RWPE1 (cell line): ENCODE data around the gene TIMP2.

Experiments
- CTCF ChIA-PET: fragments of 350-600 bp; sonication (Branson Sonifier 250); formaldehyde crosslinking; extraction: SDS; loops from one replicate; lab custom pipeline; 2021; lab: Yijun Ruan, JAX
- POLR2A ChIA-PET: fragments of 400-600 bp; formaldehyde crosslinking; extraction: SDS; loops from one replicate; lab custom pipeline; 2020; ENCODE audit warnings: antibody characterized with exemption; ENCODE audit not compliant: low non-redundant PET; lab: Yijun Ruan, JAX
- DNase-seq: peaks from one replicate; pipeline ENCODE4 v3.0.0; 2012; ENCODE audit warnings: low spot score
- H3K27ac ChIP-seq: fragments of 450-650 bp; 2 replicates; pipeline ENCODE4 v1.5.1; 2017
- TF ChIP-seq, protein P1 (sequence below): fragments of 450-650 bp; conservative IDR thresholded peaks from 2 replicates; pipeline ENCODE4 v1.5.1; 2017; ENCODE audit warnings: low read depth, mild to moderate bottlenecking

Gene TIMP2

DNA sequence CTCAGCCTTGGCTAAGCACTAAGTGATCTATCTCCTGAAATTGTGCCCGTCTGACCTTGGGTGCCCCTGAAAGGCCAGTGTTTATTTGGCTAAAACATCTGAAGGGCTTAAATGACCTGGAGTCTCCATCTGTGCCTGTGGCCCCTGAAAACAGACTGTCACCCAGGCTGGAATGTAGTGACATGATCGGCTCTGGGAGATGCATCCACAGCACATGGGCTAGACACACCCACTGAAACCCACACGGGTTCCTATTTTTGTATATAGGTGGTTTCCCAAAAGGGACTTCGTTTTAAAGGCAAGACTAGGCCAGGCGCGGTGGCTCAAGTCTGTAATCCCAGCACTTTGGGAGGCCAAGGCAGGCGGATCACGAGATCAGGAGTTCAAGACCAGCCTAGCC lies 35.7 kb downstream of the TIMP2 start:
- no peak for DNase-seq
- peak overlapping the region; percentile 45 for H3K27ac ChIP-seq
- TF ChIP-seq, protein P1, sequence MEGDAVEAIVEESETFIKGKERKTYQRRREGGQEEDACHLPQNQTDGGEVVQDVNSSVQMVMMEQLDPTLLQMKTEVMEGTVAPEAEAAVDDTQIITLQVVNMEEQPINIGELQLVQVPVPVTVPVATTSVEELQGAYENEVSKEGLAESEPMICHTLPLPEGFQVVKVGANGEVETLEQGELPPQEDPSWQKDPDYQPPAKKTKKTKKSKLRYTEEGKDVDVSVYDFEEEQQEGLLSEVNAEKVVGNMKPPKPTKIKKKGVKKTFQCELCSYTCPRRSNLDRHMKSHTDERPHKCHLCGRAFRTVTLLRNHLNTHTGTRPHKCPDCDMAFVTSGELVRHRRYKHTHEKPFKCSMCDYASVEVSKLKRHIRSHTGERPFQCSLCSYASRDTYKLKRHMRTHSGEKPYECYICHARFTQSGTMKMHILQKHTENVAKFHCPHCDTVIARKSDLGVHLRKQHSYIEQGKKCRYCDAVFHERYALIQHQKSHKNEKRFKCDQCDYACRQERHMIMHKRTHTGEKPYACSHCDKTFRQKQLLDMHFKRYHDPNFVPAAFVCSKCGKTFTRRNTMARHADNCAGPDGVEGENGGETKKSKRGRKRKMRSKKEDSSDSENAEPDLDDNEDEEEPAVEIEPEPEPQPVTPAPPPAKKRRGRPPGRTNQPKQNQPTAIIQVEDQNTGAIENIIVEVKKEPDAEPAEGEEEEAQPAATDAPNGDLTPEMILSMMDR: no peak
- ChIA-PET POLR2A (no interaction called here), CTCF (no interaction called here)

DNA sequence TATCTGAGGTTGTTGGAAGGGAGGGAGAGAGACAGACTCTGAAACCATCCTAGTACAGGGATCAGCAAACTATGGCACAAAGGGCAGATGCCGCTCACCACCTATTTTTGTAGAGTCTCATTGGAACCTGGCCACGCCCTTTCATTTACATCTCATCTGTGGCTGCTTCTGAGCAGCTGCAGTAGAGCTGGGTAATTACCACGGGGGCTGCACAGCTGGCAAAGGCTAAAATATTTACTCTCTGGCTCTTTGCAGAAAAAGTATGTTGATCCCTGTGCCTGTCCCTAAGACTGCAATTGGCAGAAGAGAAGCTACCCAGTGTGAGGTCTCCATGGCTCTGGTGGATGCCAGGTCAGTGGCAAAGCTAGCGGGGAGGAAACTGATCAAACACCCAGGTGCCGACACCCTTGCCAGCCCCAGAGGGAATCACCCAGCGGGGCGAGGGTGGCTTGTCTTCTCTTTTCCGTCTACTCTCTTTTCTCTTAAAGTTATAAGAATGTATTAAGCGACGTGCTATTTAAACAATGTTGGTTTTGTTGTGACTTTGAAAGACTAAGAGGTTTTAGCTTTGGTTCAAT lies 36.2 kb downstream of the TIMP2 start:
- POLR2A ChIA-PET: interaction anchor here (0.6 kb wide), 1 partner anchor 37 kb away, joined by 13 read pairs; no protein-coding TSS in a partner anchor
- CTCF ChIA-PET: no interaction called here
- DNase-seq: no peak
- TF ChIP-seq, protein P1: no peak
- peak overlapping the region; percentile 45 for H3K27ac ChIP-seq

DNA sequence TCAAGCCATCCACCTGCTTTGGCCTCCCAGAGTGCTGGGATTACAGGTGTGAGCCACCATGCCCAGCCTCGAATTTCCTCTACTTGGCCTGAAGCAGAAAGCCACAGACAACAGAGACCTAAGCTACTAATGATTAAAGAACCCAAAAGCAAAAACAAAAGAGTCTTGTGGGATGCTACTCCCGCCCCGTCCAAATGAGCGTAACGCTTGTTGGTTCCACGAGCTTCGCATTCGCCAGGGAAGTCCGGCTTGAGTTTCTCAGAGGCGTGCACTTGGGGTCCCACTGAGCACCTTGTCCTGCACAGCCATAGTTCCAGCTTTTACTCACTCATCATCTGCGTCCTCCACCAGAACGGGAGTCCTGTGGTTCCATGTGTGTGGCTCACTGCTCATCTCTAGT lies 38.2 kb downstream of the TIMP2 start:
- H3K27ac ChIP-seq: peak overlapping the region; percentile 100
- TF ChIP-seq, protein P1: no peak
- ChIA-PET POLR2A (interaction anchor here (0.6 kb wide), 1 partner anchor 45 kb away, joined by 3 read pairs; no protein-coding TSS in a partner anchor), CTCF (no interaction called here)
- DNase-seq: no peak

DNA sequence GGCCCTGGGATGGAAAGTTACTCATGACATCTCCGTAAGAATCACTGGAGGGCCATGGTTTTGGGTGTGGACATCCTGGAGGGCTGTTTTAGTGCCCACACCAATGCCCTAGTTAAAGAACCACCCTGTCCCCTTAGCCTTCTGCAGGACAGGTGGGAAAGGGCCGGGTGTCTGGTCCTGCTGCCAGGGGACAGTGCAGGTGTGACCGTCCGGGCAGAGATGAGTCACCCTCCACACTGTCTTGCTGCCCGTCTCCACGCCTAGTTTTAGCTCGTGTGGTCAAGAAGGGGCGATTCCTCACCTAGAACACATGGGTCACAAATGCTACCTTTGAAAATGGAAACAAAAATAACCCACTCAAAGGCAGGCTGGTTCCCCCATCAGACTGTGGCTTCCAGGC lies 39.2 kb downstream of the TIMP2 start:
- peak overlapping the region; percentile 100 for H3K27ac ChIP-seq
- no peak for DNase-seq
- CTCF ChIA-PET: no interaction called here
- TF ChIP-seq, protein P1: no peak
- POLR2A ChIA-PET: no interaction called here

DNA sequence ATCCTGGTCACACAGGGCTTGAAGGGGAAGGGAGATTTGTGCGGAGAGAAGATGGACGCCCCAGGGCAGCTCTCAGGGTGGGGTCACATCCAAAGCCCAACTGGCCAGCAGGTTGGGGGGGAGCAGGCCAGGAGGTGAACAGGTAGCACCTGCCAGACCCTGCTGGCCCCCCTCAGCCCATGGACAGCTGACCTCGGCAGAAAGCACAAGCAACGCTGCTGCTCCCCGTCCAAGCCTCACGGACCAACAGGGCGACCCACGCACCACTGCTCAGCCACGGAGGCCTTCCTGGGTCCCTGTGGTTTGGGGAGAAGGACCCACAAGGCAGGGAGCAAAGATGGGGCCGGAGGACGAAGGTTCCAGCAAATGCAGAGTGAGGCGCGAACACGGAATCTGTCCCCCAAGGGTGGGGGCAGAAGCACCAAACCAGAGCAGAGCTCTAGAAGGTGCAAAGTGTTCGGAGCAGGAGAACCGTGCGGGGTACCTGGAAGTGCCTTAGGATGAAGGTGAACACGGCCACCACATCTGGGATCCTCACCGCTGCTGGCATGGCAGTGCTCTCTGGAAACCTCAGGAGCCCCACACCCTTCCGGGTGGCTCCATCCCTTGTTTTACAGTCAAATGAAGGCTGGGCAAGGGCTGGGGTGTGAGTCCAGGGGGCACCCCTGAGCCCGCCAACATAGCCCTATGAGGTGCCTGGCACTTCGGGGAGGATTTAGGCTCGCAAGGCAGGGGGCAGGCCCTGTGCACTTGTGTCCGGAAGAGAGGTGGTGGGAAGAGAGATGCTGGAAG lies 40.1 kb downstream of the TIMP2 start:
- peak overlapping the region; percentile 100 for H3K27ac ChIP-seq
- TF ChIP-seq, protein P1: no peak

DNA sequence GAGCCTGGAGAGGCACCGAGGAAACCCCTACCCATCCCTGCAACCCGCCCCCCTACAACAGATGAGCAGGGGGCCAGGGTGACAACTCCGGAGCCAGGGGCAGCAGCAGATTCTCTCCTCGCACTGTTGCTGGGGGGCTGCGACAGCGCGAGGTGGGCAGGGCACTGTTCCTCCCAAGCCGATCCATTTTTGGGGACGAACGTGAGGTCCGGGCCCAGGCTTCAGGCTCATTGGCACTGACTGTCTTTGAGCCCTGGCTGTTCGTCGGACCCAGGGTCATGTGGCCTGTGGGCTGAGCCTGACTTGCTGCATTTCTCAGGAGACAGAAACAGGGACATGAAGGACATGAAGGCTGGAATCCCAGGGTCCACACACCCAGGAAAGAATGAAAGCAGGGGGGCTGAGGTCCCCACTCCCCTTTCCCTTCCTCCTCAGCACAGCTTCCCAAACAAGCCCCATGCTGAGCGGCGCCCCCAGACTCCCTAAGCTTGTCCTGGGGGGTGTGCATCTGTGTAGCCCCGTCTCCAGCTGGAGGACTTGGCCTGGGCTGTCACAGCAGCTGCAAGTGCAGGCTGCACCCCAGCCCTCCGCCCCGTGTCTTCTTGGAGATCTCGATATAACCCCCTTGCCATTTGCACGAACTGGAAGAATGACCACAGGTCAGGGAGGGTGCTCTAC lies 40.9 kb downstream of the TIMP2 start:
- no peak for DNase-seq
- TF ChIP-seq, protein P1: no peak
- ChIA-PET CTCF (interaction anchor here (0.6 to 1.0 kb wide), 2 partner anchors 28 to 87 kb away, joined by 3 to 4 read pairs; no protein-coding TSS in a partner anchor), POLR2A (interaction anchor here (0.6 kb wide), 1 partner anchor 85 kb away, joined by 3 read pairs; no protein-coding TSS in a partner anchor)
- H3K27ac ChIP-seq: peak overlapping the region; percentile 100

More for the DNA sequence above, 40.1 kb downstream of the TIMP2 start:
- no peak for DNase-seq
- ChIA-PET POLR2A (interaction anchor here (0.5 to 0.7 kb wide), 2 partner anchors 16 to 48 kb away, joined by 3 read pairs; no protein-coding TSS in a partner anchor), CTCF (no interaction called here)
